Ovary (tissue), 3 donors: ENCODE results near the gene MICOS13.

Experiments used
- CTCF ChIP-seq, 3 donors: fragments of 450-650 bp in 2 of 3; fragments of 200-600 bp in 1 of 3; IDR thresholded peaks; one replicate each; pipeline versions ENCODE4 v1.5.1 to v1.8.0; 2016 to 2022; ENCODE audit warnings: antibody characterized with exemption in 3 of 3, mild to moderate bottlenecking in 1 of 3
- POLR2A ChIP-seq: fragments of 450-650 bp; IDR thresholded peaks from one replicate; pipeline ENCODE4 v1.6.1; 2017; ENCODE audit warnings: antibody characterized with exemption, mild to moderate bottlenecking, moderate library complexity
- donor health status: DM: no; HTN: no; CAD: no.

GRCh38 chr19:5680437-5681368 lies at the start of gene MICOS13, which contains the start of gene HSD11B1L:
- no peak for TF ChIP-seq CTCF (IDR thresholded peaks at IDR 0.05)
- TF ChIP-seq POLR2A = peak; percentile 17
